SH-SY5Y (cell line): Measurements from ENCODE around the gene NUCB1.

Source experiments
- GATA2 ChIP-seq: IDR thresholded peaks from 2 replicates; pipeline ENCODE4 v1.6.1; 2011; ENCODE audit warnings: mild to moderate bottlenecking, low read depth, low read length
- GATA3 ChIP-seq: IDR thresholded peaks from 2 replicates; pipeline ENCODE4 v1.6.1; 2011; ENCODE audit warnings: low read depth, mild to moderate bottlenecking, low read length, moderate library complexity

DNA sequence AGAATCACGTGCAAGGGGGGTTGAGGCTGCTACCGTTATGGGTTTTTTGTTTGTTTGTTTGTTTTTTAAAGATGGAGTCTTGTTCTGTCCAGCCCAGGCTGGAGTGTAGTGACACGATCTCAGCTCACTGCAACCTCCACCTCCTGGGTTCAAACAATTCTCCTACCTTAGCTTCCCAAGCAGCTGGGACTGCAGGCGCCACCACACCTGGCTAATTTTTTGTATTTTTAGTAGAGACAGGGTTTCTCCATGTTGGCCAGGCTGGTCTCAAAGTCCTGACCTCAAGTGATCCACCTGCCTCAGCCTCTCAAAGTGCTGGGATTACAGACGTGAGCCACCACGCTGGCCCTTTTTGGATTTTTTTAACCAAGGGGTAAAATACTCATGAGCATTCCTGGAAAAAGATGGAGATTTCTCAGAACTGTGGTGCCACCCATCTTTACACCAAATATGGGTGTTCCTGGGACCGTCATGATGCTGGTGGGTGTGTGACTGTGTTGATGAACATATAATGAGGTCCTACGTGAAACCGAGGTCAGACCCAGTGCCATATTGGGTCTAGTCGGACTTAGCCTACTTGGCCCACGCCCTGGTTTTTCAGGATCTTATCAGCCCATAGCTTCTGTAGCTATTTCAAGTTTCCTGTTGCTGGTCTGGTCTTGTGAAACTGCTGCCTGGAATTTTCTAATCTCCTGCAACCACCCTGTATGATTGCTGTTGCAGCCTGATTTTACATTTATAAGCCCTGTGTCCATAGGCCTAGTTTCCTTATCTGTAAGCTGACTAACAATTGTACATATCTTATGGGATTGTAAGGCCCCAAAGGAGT lies 21.7 kb upstream of the NUCB1 start:
- no peak for TF ChIP-seq GATA2
- TF ChIP-seq GATA3: no peak
